Peyer's patch (tissue), 4 donors: ENCODE measurements around the gene CACNA1S. TPM values are rescaled to one million over a fixed set of nuclear protein-coding genes. Genes with fewer than 3 reads are reported as not detected.

Experiments
- DNase-seq, 3 donors: peaks; one replicate each; pipeline ENCODE4 v3.0.0-alpha.2; 2017 to 2019
- H3K27ac ChIP-seq, 4 donors: fragments of 200-600 bp; sonication (generic); one replicate each; pipeline ENCODE4 v1.5.1; 2016 to 2019
- H3K27me3 ChIP-seq, 2 donors: fragments of 200-600 bp; sonication (generic); one replicate each; pipeline ENCODE4 v1.5.1; 2019
- H3K36me3 ChIP-seq, 3 donors: fragments of 200-600 bp; sonication (generic); one replicate each; pipeline ENCODE4 v1.5.1; 2016 to 2019
- H3K4me1 ChIP-seq, 4 donors: fragments of 200-600 bp; sonication (generic); one replicate each; pipeline ENCODE4 v1.5.1; 2016 to 2019
- H3K4me3 ChIP-seq, 4 donors: fragments of 200-600 bp; sonication (generic); 1 replicate in 3 of 4; 2 replicates in 1 of 4; pipeline ENCODE4 v1.5.1; 2016 to 2019; ENCODE audit warnings: mild to moderate bottlenecking in 1 of 4
- H3K9me3 ChIP-seq, 4 donors: fragments of 200-600 bp; sonication (generic); one replicate each; pipeline ENCODE4 v1.5.1; 2016 to 2019; ENCODE audit warnings: mild to moderate bottlenecking in 1 of 4
- POLR2A ChIP-seq, 2 donors: fragments of 450-650 bp; IDR thresholded peaks; one replicate each; pipeline ENCODE4 v1.5.1; 2017; ENCODE audit warnings: antibody characterized with exemption in 2 of 2, mild to moderate bottlenecking in 2 of 2, moderate library complexity in 2 of 2
- total RNA-seq, 4 donors: library from RNA; depleted of rRNA; stranded (reverse); fragments of >200 nt; gene quantifications; one replicate each; pipeline ENCODE4 v1.1.0, GENCODE V29; 2016
- TF ChIP-seq, protein P1 (sequence below), 6 experiments: fragments of 450-650 bp in 4 of 6; fragments of 200-600 bp in 2 of 6; sonication (generic) in 1 of 6; IDR thresholded peaks; one replicate each; pipeline ENCODE4 v1.5.1; 2017 to 2019; ENCODE audit warnings: antibody characterized with exemption in 6 of 6, mild to moderate bottlenecking in 3 of 6, moderate library complexity in 1 of 6

CACNA1S gene
- total RNA-seq, 4 donors from 2014 or later, result not detected

- TF ChIP-seq POLR2A (IDR thresholded peaks at IDR 0.05), result no peak
- TF ChIP-seq, protein P1, sequence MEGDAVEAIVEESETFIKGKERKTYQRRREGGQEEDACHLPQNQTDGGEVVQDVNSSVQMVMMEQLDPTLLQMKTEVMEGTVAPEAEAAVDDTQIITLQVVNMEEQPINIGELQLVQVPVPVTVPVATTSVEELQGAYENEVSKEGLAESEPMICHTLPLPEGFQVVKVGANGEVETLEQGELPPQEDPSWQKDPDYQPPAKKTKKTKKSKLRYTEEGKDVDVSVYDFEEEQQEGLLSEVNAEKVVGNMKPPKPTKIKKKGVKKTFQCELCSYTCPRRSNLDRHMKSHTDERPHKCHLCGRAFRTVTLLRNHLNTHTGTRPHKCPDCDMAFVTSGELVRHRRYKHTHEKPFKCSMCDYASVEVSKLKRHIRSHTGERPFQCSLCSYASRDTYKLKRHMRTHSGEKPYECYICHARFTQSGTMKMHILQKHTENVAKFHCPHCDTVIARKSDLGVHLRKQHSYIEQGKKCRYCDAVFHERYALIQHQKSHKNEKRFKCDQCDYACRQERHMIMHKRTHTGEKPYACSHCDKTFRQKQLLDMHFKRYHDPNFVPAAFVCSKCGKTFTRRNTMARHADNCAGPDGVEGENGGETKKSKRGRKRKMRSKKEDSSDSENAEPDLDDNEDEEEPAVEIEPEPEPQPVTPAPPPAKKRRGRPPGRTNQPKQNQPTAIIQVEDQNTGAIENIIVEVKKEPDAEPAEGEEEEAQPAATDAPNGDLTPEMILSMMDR (IDR thresholded peaks at IDR 0.05), result no peak
- H3K36me3 ChIP-seq, result no peaks in the 10 kb centered on the region
- H3K4me3 ChIP-seq, result peak overlapping the region in 1 of 4 donors; percentile 7
- peak in 2 of 3 donors; percentile 62 to 78 for DNase-seq
- H3K27me3 ChIP-seq, result no peaks in the 10 kb centered on the region
- peak overlapping the region; percentile 63 to 89 (median 76) for H3K27ac ChIP-seq
- H3K4me1 ChIP-seq, result peaks cover 0 to 80% (median 43%) of the 10 kb centered on the region in 4 donors
- H3K9me3 ChIP-seq, result no peaks in the 10 kb centered on the region
Observed at GRCh38 chr1:201020040-201020591, 92.1 kb downstream of the CACNA1S start.

GRCh38 chr1:201019321-201019977 is 92.8 kb downstream of the CACNA1S start:
- peak in 1 of 2 donors; percentile 47 for TF ChIP-seq POLR2A (IDR thresholded peaks at IDR 0.05)
- TF ChIP-seq, protein P1 (IDR thresholded peaks at IDR 0.05), result no peak
- H3K27ac ChIP-seq, result peak overlapping the region; percentile 63 to 89 (median 76)
- H3K36me3 ChIP-seq, result no peaks in the 10 kb centered on the region
- peak; percentile 74 to 96 (median 93) for DNase-seq
- no peak overlapping the region for H3K4me3 ChIP-seq
- H3K4me1 ChIP-seq, result peaks cover 0 to 85% (median 43%) of the 10 kb centered on the region in 4 donors
- H3K27me3 ChIP-seq, result no peaks in the 10 kb centered on the region
- no peaks in the 10 kb centered on the region for H3K9me3 ChIP-seq

DNA sequence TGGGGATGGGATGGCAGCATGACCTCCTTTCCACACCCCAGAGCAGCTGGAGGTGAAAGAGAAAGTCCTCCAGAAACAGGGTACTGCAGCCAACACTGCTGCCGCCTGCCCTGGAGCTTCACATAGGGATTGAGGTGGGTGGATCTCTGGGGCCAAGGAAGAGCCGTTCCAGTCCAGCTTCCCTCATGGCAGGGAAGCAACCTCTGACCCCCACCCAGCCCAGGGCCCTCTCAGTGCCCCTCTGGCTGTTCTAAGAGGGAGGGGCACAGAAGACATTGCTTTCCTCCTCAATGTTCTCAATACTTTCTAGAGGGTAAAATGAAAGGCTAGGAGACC is 94.4 kb downstream of the CACNA1S start:
- Histone ChIP-seq H3K36me3 (no peaks in the 10 kb centered on the region), H3K27me3 (no peaks in the 10 kb centered on the region), H3K4me3 (no peak overlapping the region), H3K27ac (no peak overlapping the region), H3K4me1 (peaks cover 0 to 73% (median 43%) of the 10 kb centered on the region in 4 donors), H3K9me3 (no peaks in the 10 kb centered on the region)
- TF ChIP-seq POLR2A (IDR thresholded peaks at IDR 0.05), result no peak
- TF ChIP-seq, protein P1 (IDR thresholded peaks at IDR 0.05), result no peak
- no peak for DNase-seq

DNA sequence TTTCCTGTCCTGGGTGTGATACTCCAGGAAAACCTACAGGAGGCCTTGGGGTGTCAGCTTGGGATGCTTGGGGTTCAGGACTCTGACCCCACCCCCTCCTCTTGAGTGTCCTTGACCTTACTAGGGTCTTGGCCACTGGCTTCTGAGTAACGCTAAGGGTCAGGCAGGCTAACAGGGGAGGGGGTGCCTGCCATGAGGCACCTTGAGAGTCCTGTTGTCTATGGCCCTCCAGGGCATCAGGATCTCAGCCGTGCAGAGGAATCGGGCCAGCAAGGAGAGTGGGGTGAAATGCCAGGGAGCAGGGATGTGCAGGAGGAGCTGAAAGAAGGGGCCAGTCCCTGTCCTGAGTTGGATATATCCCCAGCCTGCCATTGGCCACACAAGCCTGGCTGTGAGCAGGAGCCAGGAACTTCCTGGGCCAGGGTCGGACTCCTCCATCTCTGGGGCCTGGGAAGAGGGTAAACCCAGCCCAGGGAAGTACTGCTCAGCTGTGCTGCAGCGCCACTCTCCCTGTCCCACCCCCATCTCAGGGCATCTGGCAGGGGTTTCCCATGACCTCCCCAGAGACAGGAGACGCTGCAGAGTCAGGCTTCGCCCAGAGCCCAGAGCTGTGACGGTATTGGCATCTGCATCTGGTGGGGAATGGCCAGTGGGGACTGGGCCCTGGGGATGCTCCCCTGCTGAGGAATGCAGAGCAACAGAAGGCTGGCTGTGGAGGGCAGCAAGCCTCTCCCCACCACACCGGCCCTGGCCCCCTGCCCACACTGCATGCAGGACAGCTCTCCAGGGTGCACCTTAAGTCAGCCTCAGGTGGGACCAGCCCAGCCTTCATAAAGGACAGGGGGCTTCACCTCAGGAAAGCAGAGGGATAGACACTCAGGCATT is 95.0 kb downstream of the CACNA1S start:
- H3K27ac ChIP-seq, result no peak overlapping the region
- H3K27me3 ChIP-seq, result no peaks in the 10 kb centered on the region
- H3K36me3 ChIP-seq, result no peaks in the 10 kb centered on the region
- TF ChIP-seq POLR2A (IDR thresholded peaks at IDR 0.05), result no peak
- TF ChIP-seq, protein P1 (IDR thresholded peaks at IDR 0.05), result no peak
- H3K9me3 ChIP-seq, result no peaks in the 10 kb centered on the region
- no peak overlapping the region for H3K4me3 ChIP-seq
- peaks cover 0 to 67% (median 39%) of the 10 kb centered on the region in 4 donors for H3K4me1 ChIP-seq
- DNase-seq, result no peak

DNA sequence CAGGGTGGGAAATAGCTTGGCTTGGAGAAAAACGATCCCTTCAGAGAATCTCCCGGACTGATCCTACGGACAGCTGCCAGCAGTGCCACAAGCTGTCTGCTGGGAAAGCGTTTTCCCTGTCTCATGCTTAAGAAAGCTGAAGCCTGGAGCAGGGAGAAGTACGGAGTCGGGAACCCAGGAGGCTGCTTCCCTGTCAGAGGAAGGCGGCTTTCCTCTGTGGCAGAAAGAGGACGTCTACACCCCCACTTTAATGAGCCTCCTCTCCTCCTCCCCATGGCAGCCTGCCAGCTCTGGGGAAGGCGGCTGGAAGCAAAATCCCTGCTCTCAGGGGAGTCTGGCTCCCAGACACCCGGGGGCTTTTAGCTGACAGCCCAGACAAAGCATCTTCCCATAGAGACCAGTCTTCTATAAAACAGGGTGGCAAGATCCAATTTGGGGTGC is 96.0 kb downstream of the CACNA1S start:
- Histone ChIP-seq H3K36me3 (no peaks in the 10 kb centered on the region), H3K4me3 (no peak overlapping the region), H3K4me1 (peaks cover 0 to 57% (median 30%) of the 10 kb centered on the region in 4 donors), H3K27me3 (no peaks in the 10 kb centered on the region), H3K27ac (no peak overlapping the region), H3K9me3 (no peaks in the 10 kb centered on the region)
- no peak for DNase-seq
- no peak for TF ChIP-seq POLR2A (IDR thresholded peaks at IDR 0.05)
- TF ChIP-seq, protein P1 (IDR thresholded peaks at IDR 0.05), result no peak
